Activated T-helper 1 cell treated with anti-CD3 and anti-CD28 coated beads, Interleukin-12 subunit alpha, Interleukin-12 subunit beta, Interleukin-2, Interleukin-4 antibody, amounts not matched to agents 30 ng/mL and 10 ng/mL and 1 ng/mL, durations not matched to agents 14 hours and 24 hours and 36 hours (primary cell): ENCODE data around the gene ITPA. TPM values are rescaled to one million over a fixed set of nuclear protein-coding genes. Genes with fewer than 3 reads are reported as not detected.

Experiments
- DNase-seq: peaks from one replicate; pipeline ENCODE4 v3.0.0; 2021; ENCODE audit warnings: low spot score
- H3K27ac Mint-ChIP-seq: one replicate; pipeline ENCODE4 v1.8.0; 2021; ENCODE audit warnings: mild to moderate bottlenecking, mixed read lengths
- H3K27me3 Mint-ChIP-seq: one replicate; pipeline ENCODE4 v1.8.0; 2022; ENCODE audit warnings: mild to moderate bottlenecking, moderate library complexity, mixed read lengths; ENCODE audit not compliant: insufficient read depth
- H3K36me3 Mint-ChIP-seq: one replicate; pipeline ENCODE4 v1.8.0; 2021; ENCODE audit warnings: low read depth, mixed read lengths
- H3K4me1 Mint-ChIP-seq: one replicate; pipeline ENCODE4 v1.8.0; 2021; ENCODE audit warnings: low read depth, mixed read lengths
- H3K4me3 Mint-ChIP-seq: one replicate; pipeline ENCODE4 v1.8.0; 2021; ENCODE audit warnings: mild to moderate bottlenecking, moderate library complexity, mixed read lengths
- H3K9me3 Mint-ChIP-seq: one replicate; pipeline ENCODE4 v1.8.0; 2021; ENCODE audit warnings: mixed read lengths
- intact Hi-C: fragments of 100-400 bp; cut with micrococcal nuclease; formaldehyde crosslinking; loops from one replicate; pipeline ENCODE4 v1.15.1; 2024
- total RNA-seq: library from RNA; stranded (reverse); gene quantifications from 2 replicates; pipeline ENCODE4 v1.2.3, GENCODE V29; 2022

ITPA gene
- total RNA-seq, 1 donor from 2014 or later: 96.0 TPM

DNA sequence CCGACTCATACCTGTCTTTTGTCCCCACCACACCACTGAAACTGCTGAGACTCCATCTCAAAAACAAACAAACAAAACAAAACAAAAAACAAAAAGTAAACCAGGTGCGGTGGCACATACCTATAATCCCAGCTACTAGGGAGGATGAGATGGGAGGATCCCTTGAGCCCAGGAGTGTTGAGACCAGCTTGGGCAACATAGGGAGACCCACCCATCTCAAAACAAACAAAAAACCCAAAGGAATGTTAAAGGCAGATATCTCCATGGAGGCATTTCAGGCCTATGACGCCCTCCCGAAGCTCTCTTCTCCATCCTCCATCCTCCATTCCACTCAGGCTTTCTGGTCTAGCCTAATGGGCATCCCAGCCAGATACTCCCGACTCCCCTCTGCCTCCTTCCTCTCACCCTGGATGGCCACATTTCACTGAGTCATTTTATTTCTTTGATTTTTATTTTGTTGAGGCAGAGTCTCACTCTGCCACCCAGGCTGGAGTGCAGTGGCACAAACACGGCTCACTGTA, 32.9 kb downstream of the ITPA start:
- no peaks in the 10 kb centered on the region for H3K36me3 Mint-ChIP-seq
- H3K4me3 Mint-ChIP-seq: no peak overlapping the region
- H3K27ac Mint-ChIP-seq: no peak overlapping the region
- no peak for DNase-seq
- intact Hi-C loops: no loop called here
- no peaks in the 10 kb centered on the region for H3K9me3 Mint-ChIP-seq
- H3K4me1 Mint-ChIP-seq: peaks cover 8% of the 10 kb centered on the region
- peaks cover 62% of the 10 kb centered on the region for H3K27me3 Mint-ChIP-seq

DNA sequence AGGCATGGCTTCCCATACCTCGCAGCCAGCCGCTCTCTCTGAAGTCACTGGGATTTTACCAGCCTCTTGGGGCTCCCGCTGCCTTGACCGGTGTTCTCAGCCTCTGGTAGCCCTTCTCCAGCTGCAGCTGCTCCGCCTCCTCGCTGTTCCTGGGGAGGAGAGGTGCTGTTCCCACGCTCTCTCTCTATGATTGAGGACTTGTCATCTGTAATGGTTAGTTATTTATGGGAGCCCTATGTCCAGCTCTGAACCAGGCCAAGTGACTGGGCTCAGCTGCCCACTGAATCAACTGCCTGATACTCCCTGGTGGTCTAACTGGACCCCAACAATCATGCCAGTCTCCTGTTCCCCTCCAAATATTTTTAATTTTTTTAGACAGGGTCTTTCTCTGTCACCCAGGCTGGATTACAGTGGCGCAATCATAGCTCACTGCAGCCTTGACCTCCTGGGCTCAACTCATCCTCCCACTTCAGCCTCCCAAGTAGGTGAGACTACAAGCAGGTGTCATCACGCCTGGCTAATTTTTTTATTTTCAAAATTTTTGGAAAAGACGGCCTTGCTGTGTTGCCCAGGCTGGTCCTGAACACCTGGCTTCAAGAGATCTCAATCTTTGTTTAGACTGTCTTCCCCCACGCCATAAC, 34.5 kb downstream of the ITPA start:
- no peak for DNase-seq
- intact Hi-C loops: no loop called here
- Mint-ChIP-seq H3K4me1 (peaks cover 8% of the 10 kb centered on the region), H3K9me3 (no peaks in the 10 kb centered on the region), H3K27me3 (peaks cover 62% of the 10 kb centered on the region), H3K27ac (no peak overlapping the region), H3K4me3 (no peak overlapping the region), H3K36me3 (no peaks in the 10 kb centered on the region)

DNA sequence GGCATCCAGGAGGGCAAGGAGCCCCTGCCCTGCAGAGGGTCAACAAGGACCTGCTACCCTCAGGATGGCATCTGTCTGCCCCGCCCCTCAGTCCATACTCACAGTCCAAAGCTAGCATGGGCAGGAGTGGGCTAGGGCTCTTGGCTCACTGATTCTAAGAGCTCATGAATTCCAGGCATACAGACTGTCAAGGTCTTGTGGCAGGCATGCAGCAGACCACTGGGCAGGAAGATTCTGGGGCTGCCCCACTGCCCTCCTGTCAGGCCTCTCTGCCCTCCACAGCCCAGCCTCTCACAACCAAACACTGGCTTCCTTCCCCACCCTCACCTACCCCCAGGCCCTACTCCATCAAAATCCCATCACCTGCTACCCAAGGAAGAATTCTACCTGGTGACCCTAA, 35.3 kb downstream of the ITPA start:
- Mint-ChIP-seq H3K36me3 (no peaks in the 10 kb centered on the region), H3K9me3 (no peaks in the 10 kb centered on the region), H3K27me3 (peaks cover 60% of the 10 kb centered on the region), H3K27ac (no peak overlapping the region), H3K4me3 (no peak overlapping the region), H3K4me1 (peaks cover 7% of the 10 kb centered on the region)
- no peak for DNase-seq
- intact Hi-C loops: no loop called here

DNA sequence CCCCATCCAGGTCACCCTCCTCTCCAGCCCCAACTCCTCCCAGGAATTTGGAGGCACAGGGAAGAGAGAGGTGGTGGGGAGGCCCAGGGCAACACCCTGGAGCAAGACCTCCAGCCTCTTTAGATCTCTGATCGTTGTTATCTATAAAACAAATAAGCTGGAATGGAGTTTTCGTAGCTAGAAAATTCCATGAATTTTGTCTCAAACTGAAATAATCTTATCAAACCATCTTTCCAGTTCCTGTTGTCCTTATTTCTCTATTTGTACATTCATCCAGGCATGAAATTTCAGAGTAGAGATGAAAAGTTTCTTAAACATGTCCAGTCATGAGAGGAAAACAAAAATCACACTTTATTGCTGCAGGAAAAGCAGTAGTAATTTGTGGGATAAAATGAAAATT, 35.9 kb downstream of the ITPA start:
- no peaks in the 10 kb centered on the region for H3K9me3 Mint-ChIP-seq
- H3K27ac Mint-ChIP-seq: no peak overlapping the region

DNA sequence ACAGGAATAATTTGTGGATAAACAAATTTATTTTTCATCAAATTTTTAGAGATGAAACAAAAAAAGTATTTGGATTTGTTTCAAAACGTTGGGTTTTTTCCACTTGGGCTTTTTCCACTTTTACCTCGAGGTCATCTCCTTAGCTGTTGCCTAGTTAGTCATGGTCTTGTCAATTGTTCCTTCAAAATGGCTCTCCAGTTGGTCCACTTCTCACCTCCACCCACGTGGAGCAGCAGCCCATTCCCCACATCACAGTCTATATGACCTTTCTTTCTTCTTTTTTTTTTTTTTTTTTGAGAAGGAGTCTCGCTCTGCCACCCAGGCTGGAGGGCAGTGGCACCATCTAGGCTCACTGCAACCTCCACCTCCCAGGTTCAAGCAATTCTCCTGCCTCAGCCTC, 36.4 kb downstream of the ITPA start:
- H3K36me3 Mint-ChIP-seq: no peaks in the 10 kb centered on the region
- H3K4me1 Mint-ChIP-seq: no peaks in the 10 kb centered on the region
- H3K27me3 Mint-ChIP-seq: peaks cover 55% of the 10 kb centered on the region
- no peak overlapping the region for H3K4me3 Mint-ChIP-seq
- no peaks in the 10 kb centered on the region for H3K9me3 Mint-ChIP-seq
- no peak overlapping the region for H3K27ac Mint-ChIP-seq
- no peak for DNase-seq
- intact Hi-C loops: no loop called here

More for the DNA sequence above, 35.9 kb downstream of the ITPA start:
- no peak for DNase-seq
- peaks cover 1% of the 10 kb centered on the region for H3K4me1 Mint-ChIP-seq
- no peak overlapping the region for H3K4me3 Mint-ChIP-seq
- H3K36me3 Mint-ChIP-seq: no peaks in the 10 kb centered on the region
- peaks cover 59% of the 10 kb centered on the region for H3K27me3 Mint-ChIP-seq
- intact Hi-C loops: no loop called here

DNA sequence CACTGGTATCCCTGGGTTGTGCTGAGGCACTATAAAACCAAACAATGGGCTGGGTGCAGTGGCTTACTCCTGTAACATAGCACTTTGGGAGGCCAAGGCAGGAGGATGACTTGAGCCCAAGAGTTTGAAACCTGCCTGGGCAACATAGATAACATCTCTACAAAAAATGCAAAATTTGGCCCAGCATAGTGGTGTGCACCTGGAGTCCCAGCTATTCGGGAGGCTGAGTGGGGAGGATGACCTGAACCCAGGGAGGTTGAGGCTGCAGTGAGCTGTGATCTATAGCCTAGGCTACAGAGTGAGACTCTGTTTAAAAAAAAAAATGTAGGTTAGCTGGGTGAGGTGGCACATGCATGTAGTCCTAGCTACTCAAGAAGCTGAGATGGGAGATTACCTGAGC, 37.4 kb downstream of the ITPA start:
- Mint-ChIP-seq H3K4me1 (no peaks in the 10 kb centered on the region), H3K36me3 (no peaks in the 10 kb centered on the region), H3K27ac (no peak overlapping the region), H3K9me3 (no peaks in the 10 kb centered on the region), H3K27me3 (peaks cover 46% of the 10 kb centered on the region), H3K4me3 (no peak overlapping the region)
- intact Hi-C loops: no loop called here
- no peak for DNase-seq

DNA sequence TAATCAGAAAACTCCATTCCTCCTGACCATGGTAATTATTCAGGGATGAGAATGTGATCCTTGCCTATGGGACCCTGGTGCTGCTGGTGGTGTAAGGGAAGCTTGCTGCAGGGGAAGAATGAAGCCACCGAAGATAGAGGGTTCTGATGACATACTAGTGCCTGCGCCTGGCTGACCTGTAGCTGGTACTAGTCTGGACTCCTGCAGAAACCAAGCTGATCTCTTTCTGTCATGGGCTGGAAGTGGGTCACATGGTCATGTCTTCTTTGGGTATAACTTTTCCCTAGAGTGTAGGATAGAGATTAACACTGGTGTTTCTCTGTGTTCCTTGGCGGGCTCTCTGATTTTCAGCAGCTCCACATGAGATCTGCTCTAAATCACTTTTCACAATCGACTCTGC, 38.3 kb downstream of the ITPA start:
- H3K27ac Mint-ChIP-seq: no peak overlapping the region
- intact Hi-C loops: no loop called here
- H3K4me3 Mint-ChIP-seq: no peak overlapping the region
- no peak for DNase-seq
- H3K27me3 Mint-ChIP-seq: peaks cover 40% of the 10 kb centered on the region
- H3K36me3 Mint-ChIP-seq: no peaks in the 10 kb centered on the region
- no peaks in the 10 kb centered on the region for H3K4me1 Mint-ChIP-seq
- H3K9me3 Mint-ChIP-seq: no peaks in the 10 kb centered on the region

DNA sequence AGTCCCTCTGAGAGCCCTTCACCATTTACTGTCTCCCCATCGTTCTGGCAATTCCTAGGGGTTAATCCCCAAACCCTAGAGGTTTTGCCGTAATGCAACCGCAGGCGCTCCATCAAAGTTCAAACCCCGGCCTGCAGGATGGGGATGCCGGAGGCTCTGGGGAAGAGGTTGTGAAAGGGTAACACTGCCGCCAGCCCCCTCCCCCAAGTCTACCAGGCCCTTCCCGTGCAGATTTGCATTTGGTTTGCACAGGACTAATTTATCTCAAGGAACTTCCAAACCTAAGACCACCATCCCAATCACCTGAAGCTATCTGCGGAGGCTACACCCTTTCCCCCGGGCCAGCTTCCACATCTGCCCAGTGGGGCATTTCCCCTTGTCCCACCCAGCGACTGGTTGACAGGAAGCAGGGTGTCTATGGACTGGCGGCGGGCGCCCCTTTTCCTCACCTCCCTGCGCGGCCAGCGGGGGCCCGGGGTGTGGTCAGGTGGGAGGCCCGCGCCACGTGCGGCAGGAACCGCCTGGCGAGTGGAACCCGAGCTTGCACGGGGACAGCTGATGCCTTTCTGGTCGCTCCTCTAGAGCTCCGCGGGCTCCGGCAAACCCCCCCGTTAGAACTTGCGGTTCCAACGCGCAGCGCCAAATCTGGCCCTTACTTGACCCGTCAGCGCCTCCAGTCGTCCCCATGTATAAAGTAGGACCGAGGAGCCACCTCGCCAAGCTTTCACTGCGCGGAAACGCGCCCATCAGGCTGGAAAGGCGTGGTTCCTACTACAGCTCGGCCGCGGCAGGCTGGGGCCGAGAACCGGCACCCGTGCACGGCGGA, 39.1 kb downstream of the ITPA start:
- Mint-ChIP-seq H3K9me3 (no peaks in the 10 kb centered on the region), H3K36me3 (no peaks in the 10 kb centered on the region), H3K27ac (no peak overlapping the region), H3K27me3 (peaks cover 37% of the 10 kb centered on the region), H3K4me3 (peak overlapping the region; percentile 51), H3K4me1 (no peaks in the 10 kb centered on the region)
- no peak for DNase-seq
- intact Hi-C loops: no loop called here

DNA sequence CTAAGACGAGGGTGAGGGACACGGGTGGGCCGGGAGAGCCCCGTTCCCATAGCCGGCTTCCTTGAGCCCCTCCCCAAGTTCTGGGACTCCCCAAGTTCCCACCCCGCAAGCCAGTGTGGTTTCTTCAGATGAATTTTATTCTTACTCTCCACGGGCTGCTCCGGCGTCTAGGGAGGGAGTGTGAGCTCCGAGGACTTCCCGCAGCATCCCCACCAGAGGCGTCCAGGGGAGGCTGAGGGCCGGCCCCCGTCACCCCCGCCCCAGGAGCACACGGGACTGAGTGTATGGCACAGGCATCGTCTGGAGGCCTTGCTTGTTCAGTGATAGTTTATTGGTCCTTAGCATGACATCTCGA, 39.7 kb downstream of the ITPA start:
- no peak for DNase-seq
- no peaks in the 10 kb centered on the region for H3K36me3 Mint-ChIP-seq
- intact Hi-C loops: no loop called here
- H3K27me3 Mint-ChIP-seq: peaks cover 33% of the 10 kb centered on the region
- H3K9me3 Mint-ChIP-seq: no peaks in the 10 kb centered on the region
- H3K4me3 Mint-ChIP-seq: peak overlapping the region; percentile 51
- no peaks in the 10 kb centered on the region for H3K4me1 Mint-ChIP-seq
- H3K27ac Mint-ChIP-seq: no peak overlapping the region

DNA sequence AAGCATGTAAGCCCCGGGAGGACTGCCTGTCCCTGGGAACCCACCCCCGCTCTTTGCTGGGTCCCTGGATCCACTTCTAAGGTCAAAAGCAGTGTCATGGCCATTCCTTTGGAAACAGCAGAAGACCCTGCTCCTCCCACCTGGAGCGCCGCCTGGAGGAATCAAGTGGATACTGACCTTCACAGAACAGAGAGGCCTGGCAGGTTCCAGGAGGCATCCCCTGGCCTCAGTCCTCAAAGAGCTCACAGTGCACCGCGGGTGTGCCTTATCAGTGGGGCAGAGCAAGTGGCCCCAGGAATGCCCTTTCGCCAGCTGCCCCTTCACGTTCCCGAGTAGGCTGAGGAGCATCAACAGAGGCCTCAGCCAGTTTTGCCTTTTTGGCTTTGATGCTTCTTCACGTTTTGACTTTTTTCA, 40.8 kb downstream of the ITPA start:
- H3K4me3 Mint-ChIP-seq: no peak overlapping the region
- no peaks in the 10 kb centered on the region for H3K36me3 Mint-ChIP-seq
- H3K27me3 Mint-ChIP-seq: peaks cover 23% of the 10 kb centered on the region
- H3K27ac Mint-ChIP-seq: no peak overlapping the region
- H3K9me3 Mint-ChIP-seq: no peaks in the 10 kb centered on the region
- no peaks in the 10 kb centered on the region for H3K4me1 Mint-ChIP-seq
- no peak for DNase-seq
- intact Hi-C loops: no loop called here

DNA sequence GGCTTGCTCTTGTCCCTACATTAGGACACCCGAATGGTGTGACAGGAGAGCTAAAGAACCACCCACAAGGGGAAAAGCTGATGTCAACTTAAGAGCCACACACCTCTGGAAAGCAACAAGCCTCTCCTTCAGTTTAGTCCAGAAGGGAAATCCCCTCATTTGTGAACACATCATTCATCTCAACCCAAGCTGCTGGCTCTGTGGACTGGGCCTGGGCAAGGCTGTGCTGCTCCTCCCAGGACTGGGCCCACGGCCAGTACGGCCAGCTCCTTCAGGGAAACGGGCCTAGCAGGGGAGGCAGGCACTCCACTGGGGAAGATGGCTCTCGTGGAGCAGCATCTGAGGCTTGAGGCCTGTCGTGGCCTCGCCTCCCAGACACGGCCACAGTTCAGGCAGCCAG, 42.5 kb downstream of the ITPA start:
- DNase-seq: no peak
- no peaks in the 10 kb centered on the region for H3K9me3 Mint-ChIP-seq
- no peaks in the 10 kb centered on the region for H3K4me1 Mint-ChIP-seq
- intact Hi-C loops: no loop called here
- no peaks in the 10 kb centered on the region for H3K36me3 Mint-ChIP-seq
- no peak overlapping the region for H3K4me3 Mint-ChIP-seq
- H3K27me3 Mint-ChIP-seq: peaks cover 17% of the 10 kb centered on the region
- no peak overlapping the region for H3K27ac Mint-ChIP-seq

DNA sequence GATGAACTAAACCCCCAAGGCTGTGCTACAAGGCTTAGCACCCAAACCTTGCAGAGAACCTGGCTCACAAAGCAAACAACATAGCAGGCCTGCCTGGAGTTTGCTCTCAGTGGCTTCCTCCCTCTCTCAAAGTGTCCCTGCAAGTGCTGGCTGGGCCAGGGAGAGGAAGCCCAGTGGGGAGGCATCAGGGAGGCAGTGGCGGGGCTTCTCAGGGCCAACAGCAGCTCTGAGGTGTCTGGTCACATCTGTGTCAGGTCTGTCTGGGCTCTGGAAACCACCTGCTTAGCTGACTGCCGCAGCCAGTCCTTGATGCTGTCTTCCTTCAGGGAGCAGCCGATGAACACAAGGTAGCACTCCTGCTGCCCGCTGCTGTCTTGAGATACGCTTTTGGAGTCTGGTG, 46.4 kb downstream of the ITPA start:
- H3K9me3 Mint-ChIP-seq: no peaks in the 10 kb centered on the region
- no peaks in the 10 kb centered on the region for H3K27me3 Mint-ChIP-seq
- no peak overlapping the region for H3K4me3 Mint-ChIP-seq
- no peak overlapping the region for H3K27ac Mint-ChIP-seq
- intact Hi-C loops: no loop called here
- H3K36me3 Mint-ChIP-seq: no peaks in the 10 kb centered on the region
- no peaks in the 10 kb centered on the region for H3K4me1 Mint-ChIP-seq
- no peak for DNase-seq

DNA sequence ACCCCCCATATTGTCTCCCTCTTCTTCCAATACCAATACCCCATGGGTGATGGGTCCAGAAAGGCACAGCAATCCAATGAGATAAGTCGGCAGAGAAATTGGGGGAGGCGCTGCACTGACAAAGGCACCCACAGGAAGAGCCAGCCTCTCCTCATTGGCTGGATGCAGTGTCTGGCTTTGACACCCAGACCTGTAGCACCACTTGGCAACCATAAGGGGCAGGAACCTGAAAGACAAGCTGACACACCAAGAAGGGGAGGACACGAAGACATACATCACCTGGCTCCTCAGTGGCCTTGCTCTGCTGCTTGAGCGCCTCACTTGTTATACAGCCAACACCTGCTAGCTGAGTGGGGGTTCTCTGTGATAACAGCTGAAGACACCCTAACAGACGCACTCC, 49.1 kb downstream of the ITPA start:
- H3K4me3 Mint-ChIP-seq: no peak overlapping the region
- H3K9me3 Mint-ChIP-seq: no peaks in the 10 kb centered on the region
- no peaks in the 10 kb centered on the region for H3K27me3 Mint-ChIP-seq
- H3K4me1 Mint-ChIP-seq: no peaks in the 10 kb centered on the region
- intact Hi-C loops: no loop called here
- H3K36me3 Mint-ChIP-seq: no peaks in the 10 kb centered on the region
- DNase-seq: no peak
- no peak overlapping the region for H3K27ac Mint-ChIP-seq
